Vagina (tissue), 2 donors: Measurements from ENCODE around the gene ADGRD2.

Experiments used
- POLR2A ChIP-seq, 2 donors: fragments of 450-650 bp; IDR thresholded peaks; one replicate each; pipeline ENCODE4 v1.6.1; 2017; ENCODE audit warnings: antibody characterized with exemption in 2 of 2, mild to moderate bottlenecking in 2 of 2, moderate library complexity in 2 of 2
- POLR2AphosphoS5 ChIP-seq, 2 donors: sonication (generic); formaldehyde crosslinking; IDR thresholded peaks; one replicate each; pipeline ENCODE4 v1.9.0; 2017; ENCODE audit warnings: antibody characterized with exemption in 2 of 2, mild to moderate bottlenecking in 2 of 2, low read depth in 1 of 2; ENCODE audit not compliant: insufficient read depth in 1 of 2
- TF ChIP-seq, protein P1 (sequence below), 3 experiments: fragments of 450-650 bp in 2 of 3; fragments of 200-600 bp in 1 of 3; sonication (generic) in 1 of 3; IDR thresholded peaks; one replicate each; pipeline ENCODE4 v1.5.1; 2017 to 2019; ENCODE audit warnings: antibody characterized with exemption in 3 of 3, mild to moderate bottlenecking in 2 of 3, moderate library complexity in 2 of 3

GRCh38 chr9:124518116-124518515, 67.9 kb downstream of the ADGRD2 start:
- TF ChIP-seq, protein P1, sequence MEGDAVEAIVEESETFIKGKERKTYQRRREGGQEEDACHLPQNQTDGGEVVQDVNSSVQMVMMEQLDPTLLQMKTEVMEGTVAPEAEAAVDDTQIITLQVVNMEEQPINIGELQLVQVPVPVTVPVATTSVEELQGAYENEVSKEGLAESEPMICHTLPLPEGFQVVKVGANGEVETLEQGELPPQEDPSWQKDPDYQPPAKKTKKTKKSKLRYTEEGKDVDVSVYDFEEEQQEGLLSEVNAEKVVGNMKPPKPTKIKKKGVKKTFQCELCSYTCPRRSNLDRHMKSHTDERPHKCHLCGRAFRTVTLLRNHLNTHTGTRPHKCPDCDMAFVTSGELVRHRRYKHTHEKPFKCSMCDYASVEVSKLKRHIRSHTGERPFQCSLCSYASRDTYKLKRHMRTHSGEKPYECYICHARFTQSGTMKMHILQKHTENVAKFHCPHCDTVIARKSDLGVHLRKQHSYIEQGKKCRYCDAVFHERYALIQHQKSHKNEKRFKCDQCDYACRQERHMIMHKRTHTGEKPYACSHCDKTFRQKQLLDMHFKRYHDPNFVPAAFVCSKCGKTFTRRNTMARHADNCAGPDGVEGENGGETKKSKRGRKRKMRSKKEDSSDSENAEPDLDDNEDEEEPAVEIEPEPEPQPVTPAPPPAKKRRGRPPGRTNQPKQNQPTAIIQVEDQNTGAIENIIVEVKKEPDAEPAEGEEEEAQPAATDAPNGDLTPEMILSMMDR (IDR thresholded peaks at IDR 0.05), result no peak
- TF ChIP-seq POLR2AphosphoS5 (IDR thresholded peaks at IDR 0.05; ENCODE audit: insufficient read depth in 1 of 2, low read depth in 1 of 2), result no peak
- no peak for TF ChIP-seq POLR2A (IDR thresholded peaks at IDR 0.05)
